Uterus (tissue), 4 donors: ENCODE results near the gene PACSIN2. TPM values are rescaled to one million over a fixed set of nuclear protein-coding genes. Genes with fewer than 3 reads are reported as not detected.
A peak's percentile ranks its signal among the peaks of the same experiment; 100 is the strongest.
"Not testable (repeated sequence)": the region's sequence is repeated elsewhere in the genome, so short reads cannot be mapped to it uniquely, and the experiment has no call there.

Source experiments
- DNase-seq, 2 donors: peaks; one replicate each; pipeline ENCODE4 v3.0.0-alpha.2; 2019 to 2020
- H3K27ac ChIP-seq, 2 donors: fragments of 200-600 bp; sonication (generic); 1 replicate in 1 of 2; 2 replicates in 1 of 2; pipeline ENCODE4 v1.5.1; 2016 to 2018
- H3K27me3 ChIP-seq, 2 donors: fragments of 200-600 bp; sonication (generic); one replicate each; pipeline ENCODE4 v1.5.1; 2018 to 2019; ENCODE audit warnings: control low read depth in 1 of 2
- H3K36me3 ChIP-seq, 2 donors: fragments of 200-600 bp; sonication (generic); one replicate each; pipeline ENCODE4 v1.5.1; 2019; ENCODE audit warnings: control low read depth in 1 of 2
- H3K4me1 ChIP-seq, 2 donors: fragments of 200-600 bp; sonication (generic); one replicate each; pipeline ENCODE4 v1.5.1; 2018 to 2019; ENCODE audit warnings: control low read depth in 1 of 2
- H3K4me3 ChIP-seq, 2 donors: fragments of 200-600 bp; sonication (generic); 1 replicate in 1 of 2; 2 replicates in 1 of 2; pipeline ENCODE4 v1.5.1; 2018 to 2019; ENCODE audit warnings: mild to moderate bottlenecking in 1 of 2
- H3K9me3 ChIP-seq, 2 donors: fragments of 200-600 bp; sonication (generic); one replicate each; pipeline ENCODE4 v1.5.1; 2019; ENCODE audit warnings: control low read depth in 1 of 2
- POLR2A ChIP-seq, 2 donors: fragments of 450-650 bp; IDR thresholded peaks; one replicate each; pipeline ENCODE4 v1.6.1; 2016; ENCODE audit warnings: antibody characterized with exemption in 2 of 2, mild to moderate bottlenecking in 1 of 2, moderate library complexity in 1 of 2
- intact Hi-C: fragments of 100-400 bp; cut with DNase I; formaldehyde crosslinking; loops from one replicate; pipeline ENCODE4 v1.15.1; 2023; ENCODE audit warnings: low total_unique reads
- total RNA-seq, 4 donors: library from RNA; depleted of rRNA in 3 of 4; stranded (reverse); fragments of >200 nt in 3 of 4; gene quantifications; one replicate each; pipeline versions ENCODE4 v1.1.0 to v1.2.4, GENCODE V29; 2014 to 2023
- TF ChIP-seq, protein P1 (sequence below), 4 experiments: fragments of 200-600 bp in 2 of 4; fragments of 450-650 bp in 2 of 4; sonication (generic) in 2 of 4; IDR thresholded peaks; one replicate each; pipeline ENCODE4 v1.5.1; 2016 to 2019; ENCODE audit warnings: antibody characterized with exemption in 4 of 4, mild to moderate bottlenecking in 2 of 4, moderate library complexity in 1 of 4
- donor health status: DM: yes; HTN: yes; CAD: no.

The PACSIN2 gene
- total RNA-seq, 4 donors from 2014 or later = 34.4 to 66.1 (median 48.0) TPM

DNA sequence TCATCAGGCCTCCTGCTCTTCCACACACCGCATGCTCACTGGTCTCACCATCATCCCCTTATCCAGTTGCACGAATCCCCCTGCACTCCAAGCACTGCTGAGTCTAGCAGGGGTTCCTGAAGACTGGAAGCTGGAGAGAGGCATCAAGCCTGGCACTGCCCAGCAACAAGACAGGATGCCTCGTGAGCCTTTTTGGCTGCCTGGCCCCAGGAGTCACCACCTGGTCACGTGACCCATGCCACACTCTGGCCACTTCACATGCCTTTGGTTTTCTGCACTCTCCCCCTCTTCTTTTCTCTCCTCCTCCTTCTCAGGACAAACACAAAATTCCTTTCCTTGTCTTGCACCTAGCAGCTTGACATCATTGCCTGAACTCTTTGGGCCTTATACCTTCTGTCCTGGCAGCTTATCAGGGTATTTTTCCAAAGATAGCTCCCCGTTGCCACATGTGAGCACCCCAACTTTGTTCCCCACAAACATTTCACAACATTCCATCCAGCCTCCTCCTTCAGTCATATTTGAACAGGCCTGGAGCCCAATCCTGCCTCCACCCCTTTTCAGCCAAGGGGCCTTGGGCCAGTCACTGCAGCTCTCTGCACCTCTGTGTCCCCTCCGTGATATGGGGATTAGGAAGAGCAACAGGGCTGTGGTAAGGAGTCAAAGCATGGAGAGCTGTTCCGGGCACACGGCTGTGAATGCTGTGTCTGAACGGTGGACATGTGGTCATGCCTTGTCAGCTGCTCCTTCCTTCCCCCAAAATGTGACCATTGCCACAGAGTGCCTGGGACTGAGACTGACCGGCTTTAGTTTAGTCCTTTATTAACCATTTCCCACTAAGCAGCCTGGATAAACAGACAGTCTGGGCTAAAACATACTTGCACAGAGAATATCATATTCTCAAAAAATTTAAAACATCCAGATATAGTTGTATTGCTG, 2.8 kb upstream of the PACSIN2 start:
- intact Hi-C loops = no loop called here
- TF ChIP-seq, protein P1, sequence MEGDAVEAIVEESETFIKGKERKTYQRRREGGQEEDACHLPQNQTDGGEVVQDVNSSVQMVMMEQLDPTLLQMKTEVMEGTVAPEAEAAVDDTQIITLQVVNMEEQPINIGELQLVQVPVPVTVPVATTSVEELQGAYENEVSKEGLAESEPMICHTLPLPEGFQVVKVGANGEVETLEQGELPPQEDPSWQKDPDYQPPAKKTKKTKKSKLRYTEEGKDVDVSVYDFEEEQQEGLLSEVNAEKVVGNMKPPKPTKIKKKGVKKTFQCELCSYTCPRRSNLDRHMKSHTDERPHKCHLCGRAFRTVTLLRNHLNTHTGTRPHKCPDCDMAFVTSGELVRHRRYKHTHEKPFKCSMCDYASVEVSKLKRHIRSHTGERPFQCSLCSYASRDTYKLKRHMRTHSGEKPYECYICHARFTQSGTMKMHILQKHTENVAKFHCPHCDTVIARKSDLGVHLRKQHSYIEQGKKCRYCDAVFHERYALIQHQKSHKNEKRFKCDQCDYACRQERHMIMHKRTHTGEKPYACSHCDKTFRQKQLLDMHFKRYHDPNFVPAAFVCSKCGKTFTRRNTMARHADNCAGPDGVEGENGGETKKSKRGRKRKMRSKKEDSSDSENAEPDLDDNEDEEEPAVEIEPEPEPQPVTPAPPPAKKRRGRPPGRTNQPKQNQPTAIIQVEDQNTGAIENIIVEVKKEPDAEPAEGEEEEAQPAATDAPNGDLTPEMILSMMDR (IDR thresholded peaks at IDR 0.05) = no peak
- TF ChIP-seq POLR2A (IDR thresholded peaks at IDR 0.05) = no peak
- no peak for DNase-seq
- no peaks in the 10 kb centered on the region for H3K27me3 ChIP-seq
- H3K4me3 ChIP-seq = no peak overlapping the region
- H3K27ac ChIP-seq = no peak overlapping the region
- no peaks in the 10 kb centered on the region for H3K9me3 ChIP-seq
- H3K4me1 ChIP-seq = no peaks in the 10 kb centered on the region
- H3K36me3 ChIP-seq = no peaks in the 10 kb centered on the region

DNA sequence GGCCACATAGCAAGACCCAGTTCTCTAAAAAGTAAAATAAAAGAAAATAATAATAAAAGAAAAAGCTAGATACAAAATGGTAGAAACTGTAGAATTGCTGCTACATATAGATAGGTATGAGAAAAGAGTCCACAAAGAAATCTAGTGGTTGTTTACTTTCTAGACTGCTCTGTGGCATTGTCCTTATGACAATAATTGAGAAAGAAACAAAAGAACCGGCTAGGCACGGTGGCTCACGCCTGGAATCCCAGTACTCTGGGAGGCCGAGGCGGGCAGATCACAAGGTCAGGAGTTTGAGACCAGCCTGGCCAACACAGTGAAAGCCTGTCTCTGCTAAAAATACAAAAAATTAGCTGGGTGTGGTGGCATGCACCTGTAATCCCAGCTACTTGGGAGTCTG, 1.2 kb upstream of the PACSIN2 start:
- DNase-seq, H3K27me3 ChIP-seq, H3K4me3 ChIP-seq, H3K36me3 ChIP-seq, H3K4me1 ChIP-seq, intact Hi-C loops, H3K9me3 ChIP-seq, H3K27ac ChIP-seq: not testable (repeated sequence)

DNA sequence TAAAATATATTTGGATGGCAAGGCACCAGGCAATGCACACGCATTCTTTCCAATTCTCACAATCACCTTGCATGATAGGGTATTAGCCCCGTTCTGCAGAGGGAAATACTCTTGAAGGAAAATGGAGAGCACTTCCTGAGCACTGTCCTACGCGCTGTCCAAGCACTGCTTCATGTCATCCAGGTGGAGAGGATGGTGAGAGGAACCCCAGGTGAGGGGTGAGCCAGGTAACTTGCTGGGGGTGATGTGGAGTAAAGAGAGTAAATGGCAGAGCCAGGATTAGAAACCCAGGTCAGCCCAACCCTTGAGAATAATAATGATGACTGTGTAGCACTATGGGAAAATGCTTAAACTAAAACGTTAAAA, 711 bp upstream of the PACSIN2 start:
- peak overlapping the region; percentile 25 to 100 for H3K4me3 ChIP-seq
- H3K27me3 ChIP-seq = no peaks in the 10 kb centered on the region
- no peaks in the 10 kb centered on the region for H3K36me3 ChIP-seq
- intact Hi-C loops = no loop called here
- H3K27ac ChIP-seq = peak overlapping the region; percentile 68 to 71
- H3K9me3 ChIP-seq = no peaks in the 10 kb centered on the region
- DNase-seq = no peak
- TF ChIP-seq, protein P1 (IDR thresholded peaks at IDR 0.05) = no peak
- no peak for TF ChIP-seq POLR2A (IDR thresholded peaks at IDR 0.05)
- no peaks in the 10 kb centered on the region for H3K4me1 ChIP-seq

DNA sequence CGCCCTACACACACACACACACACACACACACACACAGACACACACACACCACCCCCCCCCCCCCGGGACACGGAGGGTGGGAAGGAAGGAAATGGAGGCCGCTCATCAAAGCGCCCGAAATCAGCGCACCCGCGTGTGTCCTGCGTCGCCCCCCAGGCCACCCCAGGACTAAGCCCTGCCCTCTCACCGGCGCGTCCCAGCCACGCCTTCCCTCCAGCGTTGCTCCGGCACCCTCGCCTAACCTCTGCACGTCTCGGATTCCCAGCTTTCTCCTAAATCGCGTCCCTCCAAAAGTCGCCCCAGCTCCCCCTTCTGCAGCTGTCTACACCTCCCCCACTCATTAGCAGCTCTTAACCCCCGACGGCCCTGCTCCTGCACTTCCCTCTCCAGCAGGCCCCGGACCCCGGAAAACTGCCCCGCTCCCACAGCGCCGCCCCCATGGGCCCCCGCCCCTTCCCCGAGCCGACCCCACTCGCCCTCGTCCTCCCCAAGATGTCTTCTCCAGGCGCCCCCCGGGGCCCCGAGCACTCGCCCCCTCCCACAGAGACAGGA, 557 bp downstream of the PACSIN2 start:
- no peaks in the 10 kb centered on the region for H3K4me1 ChIP-seq
- intact Hi-C loops = no loop called here
- TF ChIP-seq, protein P1 (IDR thresholded peaks at IDR 0.05) = no peak
- no peak for TF ChIP-seq POLR2A (IDR thresholded peaks at IDR 0.05)
- peak overlapping the region; percentile 89 to 100 for H3K4me3 ChIP-seq
- H3K36me3 ChIP-seq = no peaks in the 10 kb centered on the region
- H3K9me3 ChIP-seq = no peaks in the 10 kb centered on the region
- DNase-seq = peak; percentile 35 to 44
- no peaks in the 10 kb centered on the region for H3K27me3 ChIP-seq
- H3K27ac ChIP-seq = peak overlapping the region; percentile 64 to 68

DNA sequence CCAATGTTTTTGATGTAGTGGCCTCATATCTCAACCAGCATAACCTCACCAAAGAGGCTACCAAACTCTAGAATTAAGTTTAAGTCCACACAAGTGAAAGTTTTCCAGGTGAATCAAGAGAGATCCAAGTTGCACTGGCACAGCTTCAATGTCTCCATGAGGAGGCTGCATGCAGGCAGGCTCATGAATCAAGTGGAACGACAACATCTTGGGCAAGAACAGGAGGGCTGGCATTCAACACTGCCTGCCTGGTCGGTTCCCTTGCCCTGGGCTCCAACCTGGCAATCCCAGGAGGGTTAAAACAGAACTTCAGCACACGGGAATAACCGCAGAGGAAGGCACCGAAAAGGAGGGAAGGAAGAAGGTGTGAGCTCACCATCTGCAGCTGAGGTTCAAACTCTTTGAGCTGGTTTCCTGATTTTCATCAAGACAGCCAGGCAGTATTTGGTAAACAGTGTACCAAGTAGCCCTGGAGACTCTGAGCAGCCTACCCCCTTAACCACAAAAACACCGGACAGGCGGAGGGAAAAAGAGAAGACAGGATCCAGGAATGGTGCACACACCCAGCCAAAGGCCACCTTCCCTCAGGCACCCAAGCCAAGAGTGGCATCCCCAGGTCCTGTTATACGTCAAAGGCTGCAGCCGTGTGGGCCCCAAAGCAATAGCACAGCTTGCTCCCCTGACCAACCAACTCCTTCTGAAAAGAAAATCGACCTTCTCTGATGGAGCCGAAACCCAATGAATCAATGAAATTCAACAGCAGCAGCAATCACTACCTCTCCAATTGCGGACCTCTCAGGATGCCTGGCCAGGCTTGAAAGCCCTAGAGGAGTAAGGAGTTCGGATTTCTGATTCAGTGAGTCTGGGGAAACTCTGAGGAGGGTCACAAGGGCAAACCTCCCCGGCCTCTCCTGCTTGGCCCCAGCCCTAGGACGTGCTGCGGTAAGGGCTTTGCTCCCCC, 1.3 kb downstream of the PACSIN2 start:
- intact Hi-C loops = no loop called here
- no peak for DNase-seq
- Histone ChIP-seq H3K27ac (peak overlapping the region in 1 of 2 donors; percentile 68), H3K36me3 (no peaks in the 10 kb centered on the region), H3K27me3 (no peaks in the 10 kb centered on the region), H3K4me1 (no peaks in the 10 kb centered on the region), H3K4me3 (peak overlapping the region; percentile 89 to 100), H3K9me3 (no peaks in the 10 kb centered on the region)
- TF ChIP-seq, protein P1 (IDR thresholded peaks at IDR 0.05) = no peak
- TF ChIP-seq POLR2A (IDR thresholded peaks at IDR 0.05) = no peak
